22Rv1 (cell line): ENCODE data around the gene CAMTA1.
"Not testable (repeated sequence)": the region's sequence is repeated elsewhere in the genome, so short reads cannot be mapped to it uniquely, and the experiment has no call there.

Source experiments
- H3K27ac ChIP-seq: fragments of 450-650 bp; 2 replicates; pipeline ENCODE4 v1.5.1; 2017
- ZFX ChIP-seq: fragments of 450-650 bp; IDR thresholded peaks from 2 replicates; pipeline ENCODE4 v1.6.1; 2017; ENCODE audit warnings: antibody characterized with exemption, borderline replicate concordance
- TF ChIP-seq, protein P1 (sequence below): fragments of 450-650 bp; IDR thresholded peaks from 2 replicates; pipeline ENCODE4 v1.5.1; 2017; ENCODE audit warnings: mild to moderate bottlenecking

The CAMTA1 gene

DNA sequence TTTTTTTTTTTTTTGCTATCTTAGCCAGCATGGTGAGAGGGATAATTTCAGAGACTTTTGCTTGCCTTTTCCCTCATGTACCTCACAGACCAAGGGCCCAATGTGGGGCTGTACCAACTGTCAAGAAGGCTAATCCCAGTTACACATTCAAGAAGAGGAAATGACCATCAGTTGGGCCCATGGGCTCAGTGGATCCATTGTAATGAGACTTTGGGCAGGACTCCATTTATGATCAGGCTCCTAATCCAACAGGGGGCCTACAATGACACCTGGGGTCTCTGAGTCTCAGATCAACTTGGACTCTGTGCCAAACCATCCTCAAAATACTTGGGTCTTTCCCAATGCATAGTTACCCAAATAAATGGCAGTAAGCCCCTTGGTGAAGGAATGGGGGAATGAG lies 535.4 kb downstream of the CAMTA1 start:
- no peak overlapping the region for H3K27ac ChIP-seq
- TF ChIP-seq, protein P1, sequence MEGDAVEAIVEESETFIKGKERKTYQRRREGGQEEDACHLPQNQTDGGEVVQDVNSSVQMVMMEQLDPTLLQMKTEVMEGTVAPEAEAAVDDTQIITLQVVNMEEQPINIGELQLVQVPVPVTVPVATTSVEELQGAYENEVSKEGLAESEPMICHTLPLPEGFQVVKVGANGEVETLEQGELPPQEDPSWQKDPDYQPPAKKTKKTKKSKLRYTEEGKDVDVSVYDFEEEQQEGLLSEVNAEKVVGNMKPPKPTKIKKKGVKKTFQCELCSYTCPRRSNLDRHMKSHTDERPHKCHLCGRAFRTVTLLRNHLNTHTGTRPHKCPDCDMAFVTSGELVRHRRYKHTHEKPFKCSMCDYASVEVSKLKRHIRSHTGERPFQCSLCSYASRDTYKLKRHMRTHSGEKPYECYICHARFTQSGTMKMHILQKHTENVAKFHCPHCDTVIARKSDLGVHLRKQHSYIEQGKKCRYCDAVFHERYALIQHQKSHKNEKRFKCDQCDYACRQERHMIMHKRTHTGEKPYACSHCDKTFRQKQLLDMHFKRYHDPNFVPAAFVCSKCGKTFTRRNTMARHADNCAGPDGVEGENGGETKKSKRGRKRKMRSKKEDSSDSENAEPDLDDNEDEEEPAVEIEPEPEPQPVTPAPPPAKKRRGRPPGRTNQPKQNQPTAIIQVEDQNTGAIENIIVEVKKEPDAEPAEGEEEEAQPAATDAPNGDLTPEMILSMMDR = no peak
- TF ChIP-seq ZFX = no peak

- H3K27ac ChIP-seq = no peak overlapping the region
- TF ChIP-seq, protein P1 = no peak
- TF ChIP-seq ZFX = no peak
Measured at GRCh38 chr1:7322283-7322785, 537.1 kb downstream of the CAMTA1 start.

- TF ChIP-seq ZFX = no peak
- TF ChIP-seq, protein P1 = no peak
- no peak overlapping the region for H3K27ac ChIP-seq
Measured at GRCh38 chr1:7322912-7323311, 537.7 kb downstream of the CAMTA1 start.

DNA sequence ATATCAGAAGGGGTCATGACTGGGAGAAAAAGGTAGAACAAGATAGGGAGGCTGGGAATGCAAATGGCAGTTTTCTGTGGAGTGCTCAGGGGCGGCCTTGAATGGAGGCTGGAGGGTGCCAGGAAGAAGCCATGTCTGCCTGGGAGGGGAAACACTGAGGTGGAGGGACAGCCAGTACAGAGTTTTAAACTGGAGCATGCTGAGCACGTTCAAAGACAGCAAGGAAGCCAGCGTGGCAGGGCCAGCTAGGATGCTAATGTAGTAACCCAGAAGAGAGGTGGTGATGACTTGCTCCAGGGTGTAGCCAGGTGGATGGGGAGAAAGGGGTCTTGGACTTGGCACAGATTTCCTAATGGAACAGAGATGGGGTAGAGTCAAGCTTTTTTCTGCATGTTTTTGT lies 540.0 kb downstream of the CAMTA1 start:
- H3K27ac ChIP-seq = no peak overlapping the region
- TF ChIP-seq, protein P1 = no peak
- TF ChIP-seq ZFX = no peak

DNA sequence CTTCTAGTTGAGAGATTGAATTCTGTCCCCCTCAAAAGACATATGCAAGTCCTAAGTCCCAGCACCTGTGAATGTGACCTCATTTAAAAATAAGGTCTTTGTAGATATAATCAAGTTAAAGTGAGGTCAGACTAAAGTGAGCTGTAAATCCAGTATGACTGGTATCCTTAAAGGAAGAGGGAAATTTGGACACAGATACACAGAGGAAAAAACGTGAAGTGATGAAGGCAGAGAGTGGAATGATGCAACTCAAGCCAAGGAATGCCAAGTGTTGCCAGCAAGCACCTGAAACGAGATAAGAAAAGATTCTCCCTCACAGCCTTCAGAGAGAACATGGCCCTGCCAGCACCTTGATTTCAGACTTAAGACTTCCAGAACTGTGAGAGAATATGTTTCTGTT lies 541.1 kb downstream of the CAMTA1 start:
- TF ChIP-seq ZFX = no peak
- TF ChIP-seq, protein P1 = no peak
- H3K27ac ChIP-seq = no peak overlapping the region

- no peak for TF ChIP-seq ZFX
- TF ChIP-seq, protein P1 = no peak
- no peak overlapping the region for H3K27ac ChIP-seq
Measured at GRCh38 chr1:7327849-7328248, 542.6 kb downstream of the CAMTA1 start.

DNA sequence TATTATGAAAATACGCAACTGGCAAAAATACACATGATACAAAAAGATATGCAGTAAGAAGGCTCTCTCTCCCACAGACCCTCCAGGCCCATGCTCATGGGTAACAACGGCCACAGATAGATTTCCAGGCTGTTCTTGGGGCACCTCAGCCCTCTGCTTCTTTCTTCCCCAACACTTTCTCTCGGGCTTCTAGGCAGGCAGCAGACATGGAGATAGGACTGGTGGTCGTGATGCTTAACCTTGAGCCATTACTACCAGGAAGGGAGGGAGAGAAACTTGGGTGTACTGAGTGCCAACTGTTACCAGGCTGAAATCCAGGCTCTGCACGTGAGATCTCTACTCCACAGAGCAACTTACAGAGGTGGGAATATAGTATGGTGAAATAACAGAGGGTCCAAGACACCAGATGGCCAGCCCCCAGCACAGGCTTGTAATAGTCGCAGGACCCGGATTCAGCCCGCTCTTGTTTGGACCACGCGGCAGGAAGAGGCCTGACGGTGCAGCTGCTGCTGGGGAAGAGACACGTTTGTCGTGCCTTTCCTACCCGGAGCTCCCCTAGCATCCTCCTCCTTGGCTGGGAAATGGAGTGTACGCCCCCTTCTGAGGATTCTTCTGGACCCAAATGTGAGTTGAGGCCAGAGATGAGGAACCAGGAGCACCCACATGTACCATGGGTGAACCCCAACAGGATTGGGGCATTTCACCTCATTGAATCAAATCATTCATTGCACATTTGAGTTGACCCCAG lies 544.8 kb downstream of the CAMTA1 start:
- no peak overlapping the region for H3K27ac ChIP-seq
- TF ChIP-seq, protein P1 = no peak
- no peak for TF ChIP-seq ZFX

DNA sequence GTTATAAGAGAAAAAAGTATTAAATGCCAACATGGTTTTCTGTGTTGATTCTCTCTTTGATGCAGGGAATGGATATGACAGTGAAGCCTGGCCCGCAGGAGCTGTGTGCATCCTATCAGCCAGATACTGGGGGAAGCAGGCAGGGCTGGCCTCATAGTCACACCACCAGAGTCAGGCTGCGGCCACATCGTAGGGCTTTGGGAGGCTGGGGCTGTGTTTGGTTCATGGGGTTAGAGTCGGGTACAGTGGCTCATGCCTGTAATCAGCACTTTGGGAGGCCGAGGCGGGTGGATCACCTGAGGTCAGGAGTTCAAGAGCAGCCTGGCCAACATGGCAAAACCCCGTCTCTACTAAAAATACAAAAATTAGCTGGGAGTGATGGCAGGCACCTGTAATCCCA lies 545.5 kb downstream of the CAMTA1 start:
- not testable (repeated sequence) for H3K27ac ChIP-seq
